Measurements from ENCODE around the gene PATL2.

The PATL2 gene

DNA sequence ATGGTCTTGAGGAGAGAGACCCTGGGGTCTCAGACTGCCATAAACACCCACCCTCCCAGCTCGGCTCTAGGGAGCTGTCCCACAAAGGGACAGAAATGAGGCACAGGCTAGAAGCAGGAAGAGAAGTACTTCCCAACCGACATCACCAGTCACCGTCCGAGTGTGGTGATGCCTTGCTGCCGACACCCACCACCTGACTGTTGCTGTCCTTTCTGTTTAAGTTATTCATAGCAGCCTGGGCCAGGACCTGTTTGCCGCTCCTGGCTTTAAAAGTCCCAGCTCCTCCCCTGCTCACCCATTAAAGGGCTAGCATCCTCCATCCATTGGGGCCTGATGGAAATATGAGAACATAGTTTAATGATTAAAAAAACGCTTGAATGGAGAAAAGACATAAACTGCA lies 34.4 kb downstream of the PATL2 start:
- Histone ChIP-seq H3K27me3 (ENCODE audit: insufficient read depth, low read depth) (no peaks in the 10 kb centered on the region), H3K36me3 (ENCODE audit: insufficient read depth) (no peaks in the 10 kb centered on the region), H4K20me1 (ENCODE audit: insufficient read depth) (no peaks in the 10 kb centered on the region), H3K4me1 (ENCODE audit: low read depth, poor library complexity, severe bottlenecking) (peaks cover 47% of the 10 kb centered on the region), H3K4me2 (no peak overlapping the region), H3K9ac (no peak overlapping the region), H3K79me2 (ENCODE audit: insufficient read depth, low read depth) (no peaks in the 10 kb centered on the region), H3K27ac (no peak overlapping the region), H2AFZ (ENCODE audit: low read depth) (no peak overlapping the region), H3K4me3 (IDR thresholded peaks at IDR 0.05; ENCODE audit: insufficient read depth, low read depth, low read length) (no peak overlapping the region)
- TF ChIP-seq, protein P1, sequence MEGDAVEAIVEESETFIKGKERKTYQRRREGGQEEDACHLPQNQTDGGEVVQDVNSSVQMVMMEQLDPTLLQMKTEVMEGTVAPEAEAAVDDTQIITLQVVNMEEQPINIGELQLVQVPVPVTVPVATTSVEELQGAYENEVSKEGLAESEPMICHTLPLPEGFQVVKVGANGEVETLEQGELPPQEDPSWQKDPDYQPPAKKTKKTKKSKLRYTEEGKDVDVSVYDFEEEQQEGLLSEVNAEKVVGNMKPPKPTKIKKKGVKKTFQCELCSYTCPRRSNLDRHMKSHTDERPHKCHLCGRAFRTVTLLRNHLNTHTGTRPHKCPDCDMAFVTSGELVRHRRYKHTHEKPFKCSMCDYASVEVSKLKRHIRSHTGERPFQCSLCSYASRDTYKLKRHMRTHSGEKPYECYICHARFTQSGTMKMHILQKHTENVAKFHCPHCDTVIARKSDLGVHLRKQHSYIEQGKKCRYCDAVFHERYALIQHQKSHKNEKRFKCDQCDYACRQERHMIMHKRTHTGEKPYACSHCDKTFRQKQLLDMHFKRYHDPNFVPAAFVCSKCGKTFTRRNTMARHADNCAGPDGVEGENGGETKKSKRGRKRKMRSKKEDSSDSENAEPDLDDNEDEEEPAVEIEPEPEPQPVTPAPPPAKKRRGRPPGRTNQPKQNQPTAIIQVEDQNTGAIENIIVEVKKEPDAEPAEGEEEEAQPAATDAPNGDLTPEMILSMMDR (conservative IDR thresholded peaks at IDR 0.05; ENCODE audit: low read depth, low read length), result no peak

DNA sequence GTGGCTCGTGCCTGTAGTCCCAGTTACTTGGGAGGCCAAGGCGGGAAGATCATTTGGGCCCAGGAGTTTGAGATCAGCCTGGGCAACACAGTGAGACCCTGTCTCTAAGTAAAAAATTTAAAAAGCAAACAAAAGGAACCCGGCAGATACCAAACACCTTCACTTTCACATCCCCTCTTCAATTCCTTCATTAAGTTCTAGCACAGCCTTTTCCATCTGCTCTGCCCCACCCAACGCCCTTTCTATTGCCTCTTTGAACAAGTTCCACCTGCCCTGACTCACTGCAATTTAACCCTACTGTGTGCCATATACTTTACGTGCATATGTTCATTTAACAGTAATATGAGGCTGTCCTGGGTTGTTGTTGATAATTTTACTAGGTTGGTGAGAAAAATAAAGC lies 35.2 kb downstream of the PATL2 start:
- Histone ChIP-seq H3K79me2 (ENCODE audit: insufficient read depth, low read depth) (no peaks in the 10 kb centered on the region), H3K27ac (no peak overlapping the region), H3K9ac (no peak overlapping the region), H3K4me1 (ENCODE audit: low read depth, poor library complexity, severe bottlenecking) (peaks cover 55% of the 10 kb centered on the region), H3K4me3 (IDR thresholded peaks at IDR 0.05; ENCODE audit: insufficient read depth, low read depth, low read length) (no peak overlapping the region), H3K4me2 (no peak overlapping the region), H2AFZ (ENCODE audit: low read depth) (no peak overlapping the region), H3K36me3 (ENCODE audit: insufficient read depth) (no peaks in the 10 kb centered on the region), H3K27me3 (ENCODE audit: insufficient read depth, low read depth) (no peaks in the 10 kb centered on the region), H4K20me1 (ENCODE audit: insufficient read depth) (no peaks in the 10 kb centered on the region)
- TF ChIP-seq, protein P1 (conservative IDR thresholded peaks at IDR 0.05; ENCODE audit: low read depth, low read length), result no peak

DNA sequence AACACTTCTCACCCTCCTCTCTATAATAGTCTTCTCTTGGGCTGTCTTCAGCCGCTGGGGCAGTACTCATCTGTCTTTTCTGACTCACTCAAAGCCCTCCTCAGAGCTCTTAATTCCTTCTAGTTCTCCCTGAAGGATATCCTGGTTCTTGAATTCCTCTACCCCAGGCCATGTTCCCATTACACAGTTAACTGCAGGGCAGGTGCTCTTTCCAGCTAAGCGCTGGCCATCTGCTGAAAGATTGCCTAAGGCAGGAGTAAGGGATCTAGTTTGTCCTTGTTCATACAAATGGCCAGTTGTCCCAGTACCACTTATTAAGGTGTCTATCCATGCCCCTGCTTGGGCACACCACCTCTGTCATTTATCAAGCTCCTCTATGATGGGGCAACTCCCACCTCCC lies 37.5 kb downstream of the PATL2 start:
- Histone ChIP-seq H3K27ac (no peak overlapping the region), H3K27me3 (ENCODE audit: insufficient read depth, low read depth) (no peaks in the 10 kb centered on the region), H3K79me2 (ENCODE audit: insufficient read depth, low read depth) (no peaks in the 10 kb centered on the region), H3K36me3 (ENCODE audit: insufficient read depth) (no peaks in the 10 kb centered on the region), H2AFZ (ENCODE audit: low read depth) (no peak overlapping the region), H3K4me3 (IDR thresholded peaks at IDR 0.05; ENCODE audit: insufficient read depth, low read depth, low read length) (no peak overlapping the region), H3K4me2 (no peak overlapping the region), H3K4me1 (ENCODE audit: low read depth, poor library complexity, severe bottlenecking) (peaks cover 56% of the 10 kb centered on the region), H4K20me1 (ENCODE audit: insufficient read depth) (no peaks in the 10 kb centered on the region), H3K9ac (no peak overlapping the region)
- TF ChIP-seq, protein P1 (conservative IDR thresholded peaks at IDR 0.05; ENCODE audit: low read depth, low read length), result no peak

DNA sequence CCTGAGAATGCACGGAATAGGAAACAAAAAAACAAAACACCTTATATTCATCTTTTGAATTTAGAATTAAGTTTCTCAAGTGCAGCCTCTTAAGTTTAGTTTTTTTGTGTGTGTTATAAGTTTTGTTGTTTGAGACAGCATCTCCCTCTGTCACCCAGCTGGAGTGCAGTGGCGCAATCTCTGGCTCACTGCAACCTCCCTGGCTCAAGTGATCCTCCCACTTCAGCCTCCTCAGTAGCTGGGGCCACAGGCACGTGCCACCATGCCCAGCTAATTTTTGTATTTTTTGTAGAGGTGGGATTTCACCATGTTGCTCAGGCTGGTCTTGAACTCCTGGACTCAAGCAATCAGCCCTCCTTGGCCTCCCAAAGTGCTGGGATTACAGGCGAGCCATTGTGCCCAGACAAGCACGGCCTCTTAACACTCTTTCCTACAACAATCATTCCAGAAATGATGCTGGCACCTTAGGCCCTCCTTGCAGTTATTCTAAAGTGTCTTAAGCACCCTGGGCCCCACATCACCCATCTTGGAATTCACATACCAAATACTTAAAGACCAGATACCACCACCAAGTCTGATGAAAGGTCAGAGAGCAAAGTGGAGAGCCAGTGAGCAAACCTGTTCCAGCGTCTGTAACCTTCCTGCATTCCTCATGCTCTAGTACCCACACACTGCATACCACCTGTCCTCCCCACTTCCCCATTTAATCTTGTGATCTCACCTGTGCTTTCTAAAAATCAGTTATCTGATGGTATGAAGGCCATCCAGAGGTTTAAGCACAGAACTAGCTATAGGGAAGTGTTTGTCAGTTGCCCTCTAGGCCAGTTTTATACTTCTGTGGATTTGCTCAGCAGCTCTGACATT lies 40.8 kb downstream of the PATL2 start:
- TF ChIP-seq, protein P1 (conservative IDR thresholded peaks at IDR 0.05; ENCODE audit: low read depth, low read length), result no peak
- Histone ChIP-seq H3K27ac (no peak overlapping the region), H3K9ac (no peak overlapping the region), H2AFZ (ENCODE audit: low read depth) (no peak overlapping the region), H3K4me3 (IDR thresholded peaks at IDR 0.05; ENCODE audit: insufficient read depth, low read depth, low read length) (no peak overlapping the region), H4K20me1 (ENCODE audit: insufficient read depth) (no peaks in the 10 kb centered on the region), H3K36me3 (ENCODE audit: insufficient read depth) (no peaks in the 10 kb centered on the region), H3K79me2 (ENCODE audit: insufficient read depth, low read depth) (no peaks in the 10 kb centered on the region), H3K27me3 (ENCODE audit: insufficient read depth, low read depth) (no peaks in the 10 kb centered on the region), H3K4me2 (0 out of 2 replicates have a peak overlapping the region, but pooled peaks have one; percentile 67), H3K4me1 (ENCODE audit: low read depth, poor library complexity, severe bottlenecking) (peaks cover 47% of the 10 kb centered on the region)
